WTC11 (cell line): ENCODE data around the gene CAPZB.

Experiments used
- CTCF ChIP-seq: fragments of 200-600 bp; IDR thresholded peaks from 2 replicates; pipeline ENCODE4 v1.8.0; 2022; ENCODE audit warnings: antibody characterized with exemption
- HMGXB4 ChIP-seq: sonication (generic); formaldehyde crosslinking; IDR thresholded peaks from 2 replicates; pipeline ENCODE4 v1.8.1; 2023; ENCODE audit warnings: mild to moderate bottlenecking, moderate library complexity, missing genetic modification reagents

- TF ChIP-seq HMGXB4 (no peak), CTCF (no peak)
Measured at GRCh38 chr1:19342894-19343616, 142.3 kb downstream of the CAPZB start.
